GM10266 (cell line): ENCODE data around the gene TFF3.

Experiments
- DNase-seq: peaks from one replicate; pipeline ENCODE4 v3.0.0; 2012; ENCODE audit errors: extremely low spot score
- TF ChIP-seq, protein P1 (sequence below): IDR thresholded peaks from 2 replicates; pipeline ENCODE4 v1.5.1; 2012; ENCODE audit warnings: mild to moderate bottlenecking, low read depth; ENCODE audit not compliant: control insufficient read depth, insufficient read depth; ENCODE audit errors: missing control alignments

The TFF3 gene

GRCh38 chr21:42263591-42264131, 51.5 kb downstream of the TFF3 start:
- DNase-seq = no peak
- TF ChIP-seq, protein P1, sequence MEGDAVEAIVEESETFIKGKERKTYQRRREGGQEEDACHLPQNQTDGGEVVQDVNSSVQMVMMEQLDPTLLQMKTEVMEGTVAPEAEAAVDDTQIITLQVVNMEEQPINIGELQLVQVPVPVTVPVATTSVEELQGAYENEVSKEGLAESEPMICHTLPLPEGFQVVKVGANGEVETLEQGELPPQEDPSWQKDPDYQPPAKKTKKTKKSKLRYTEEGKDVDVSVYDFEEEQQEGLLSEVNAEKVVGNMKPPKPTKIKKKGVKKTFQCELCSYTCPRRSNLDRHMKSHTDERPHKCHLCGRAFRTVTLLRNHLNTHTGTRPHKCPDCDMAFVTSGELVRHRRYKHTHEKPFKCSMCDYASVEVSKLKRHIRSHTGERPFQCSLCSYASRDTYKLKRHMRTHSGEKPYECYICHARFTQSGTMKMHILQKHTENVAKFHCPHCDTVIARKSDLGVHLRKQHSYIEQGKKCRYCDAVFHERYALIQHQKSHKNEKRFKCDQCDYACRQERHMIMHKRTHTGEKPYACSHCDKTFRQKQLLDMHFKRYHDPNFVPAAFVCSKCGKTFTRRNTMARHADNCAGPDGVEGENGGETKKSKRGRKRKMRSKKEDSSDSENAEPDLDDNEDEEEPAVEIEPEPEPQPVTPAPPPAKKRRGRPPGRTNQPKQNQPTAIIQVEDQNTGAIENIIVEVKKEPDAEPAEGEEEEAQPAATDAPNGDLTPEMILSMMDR = no peak

DNA sequence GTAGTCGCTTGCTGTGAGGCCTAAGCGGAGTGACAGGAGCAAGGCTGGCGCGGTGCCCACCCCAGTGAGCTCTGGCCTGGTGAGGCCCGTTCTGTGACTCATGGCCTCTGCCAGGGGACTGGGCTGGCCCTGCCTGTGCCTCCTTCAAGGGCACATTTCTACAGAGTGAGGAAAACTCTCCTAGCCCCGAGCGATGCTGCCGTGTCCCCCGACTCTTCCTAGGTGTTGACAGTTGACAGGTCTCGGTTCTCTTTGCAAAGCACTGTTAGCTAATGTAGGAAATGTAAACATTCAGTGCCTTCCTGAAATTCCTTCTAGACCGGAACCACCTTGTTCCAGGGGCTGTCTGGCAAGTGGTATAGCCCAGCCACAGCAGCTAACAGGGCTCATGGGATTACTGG, 52.4 kb downstream of the TFF3 start:
- TF ChIP-seq, protein P1 = no peak
- no peak for DNase-seq

- TF ChIP-seq, protein P1 = no peak
- DNase-seq = no peak
These were observed 53.4 kb downstream of the TFF3 start for GRCh38 chr21:42261829-42262200.
